Mesenchymal stem cell (in vitro differentiated cells and primary cell): ENCODE results near the gene CD4.
A peak's percentile ranks its signal among the peaks of the same experiment; 100 is the strongest.

Source experiments
- DNase-seq: peaks from one replicate; pipeline ENCODE4 v3.0.0-alpha.2; 2013
- H2AFZ ChIP-seq: one replicate; pipeline ENCODE4 v1.6.1; 2013; ENCODE audit warnings: low read depth, mild to moderate bottlenecking, control low read depth, inconsistent platforms, low read length, moderate library complexity
- H2AK5ac ChIP-seq: 2 replicates; pipeline ENCODE4 v1.6.1; 2013; ENCODE audit warnings: low read length, moderate library complexity, mild to moderate bottlenecking, inconsistent platforms; ENCODE audit not compliant: severe bottlenecking
- H2BK120ac ChIP-seq: one replicate; pipeline ENCODE4 v1.6.1; 2013; ENCODE audit warnings: low read depth, mild to moderate bottlenecking, inconsistent platforms, low read length, moderate library complexity
- H2BK12ac ChIP-seq, 2 experiments: one replicate each; pipeline ENCODE4 v1.6.1; 2013; ENCODE audit warnings: inconsistent platforms in 2 of 2, low read length in 2 of 2, mild to moderate bottlenecking in 2 of 2, moderate library complexity in 2 of 2, control low read depth in 1 of 2
- H2BK15ac ChIP-seq: one replicate; pipeline ENCODE4 v1.6.1; 2013; ENCODE audit warnings: mild to moderate bottlenecking, low read depth, inconsistent platforms; ENCODE audit not compliant: poor library complexity, severe bottlenecking
- H2BK5ac ChIP-seq: 2 replicates; pipeline ENCODE4 v1.6.1; 2013; ENCODE audit warnings: low read depth, mild to moderate bottlenecking, low read length, control low read depth, inconsistent platforms; ENCODE audit not compliant: poor library complexity, severe bottlenecking
- H3K14ac ChIP-seq, 2 experiments: one replicate each; pipeline ENCODE4 v1.6.1; 2013; ENCODE audit warnings: inconsistent platforms in 2 of 2, low read length in 2 of 2, control low read depth in 1 of 2, mild to moderate bottlenecking in 1 of 2, moderate library complexity in 1 of 2
- H3K18ac ChIP-seq, 2 experiments: one replicate each; pipeline ENCODE4 v1.6.1; 2013; ENCODE audit warnings: inconsistent platforms in 2 of 2, low read length in 2 of 2, control low read depth in 1 of 2, low read depth in 1 of 2, mild to moderate bottlenecking in 1 of 2
- H3K23ac ChIP-seq, 2 experiments: one replicate each; pipeline ENCODE4 v1.6.1; 2013; ENCODE audit warnings: inconsistent platforms in 2 of 2, low read length in 2 of 2, mild to moderate bottlenecking in 2 of 2, moderate library complexity in 2 of 2, control low read depth in 1 of 2
- H3K27ac ChIP-seq: 2 replicates; pipeline ENCODE4 v1.5.1; 2013; ENCODE audit warnings: mild to moderate bottlenecking, moderate library complexity, low read length, control low read depth, inconsistent platforms; ENCODE audit not compliant: poor library complexity, severe bottlenecking
- H3K27me3 ChIP-seq, 2 experiments: 2 replicates each; pipeline versions ENCODE4 v1.6.1 to v1.7.0; 2013; ENCODE audit warnings: low read length in 2 of 2, mild to moderate bottlenecking in 2 of 2, moderate library complexity in 2 of 2, control low read depth in 1 of 2, inconsistent platforms in 1 of 2; ENCODE audit not compliant: control insufficient read depth in 1 of 2, insufficient read depth in 1 of 2
- H3K36me3 ChIP-seq, 2 experiments: 2 replicates each; pipeline versions ENCODE4 v1.6.1 to v1.7.0; 2013; ENCODE audit warnings: low read length in 2 of 2, control low read depth in 1 of 2, inconsistent platforms in 1 of 2, low read depth in 1 of 2, mild to moderate bottlenecking in 1 of 2; ENCODE audit not compliant: insufficient read depth in 2 of 2, control insufficient read depth in 1 of 2
- H3K4ac ChIP-seq, 2 experiments: one replicate each; pipeline ENCODE4 v1.6.1; 2013; ENCODE audit warnings: inconsistent platforms in 2 of 2, low read length in 2 of 2, mild to moderate bottlenecking in 2 of 2, moderate library complexity in 2 of 2, control low read depth in 1 of 2, low read depth in 1 of 2
- H3K4me1 ChIP-seq: 2 replicates; pipeline ENCODE4 v1.6.1; 2013; ENCODE audit warnings: low read depth, low read length, control low read depth; ENCODE audit not compliant: control insufficient read depth, insufficient read depth
- H3K4me2 ChIP-seq: 2 replicates; pipeline ENCODE4 v1.6.1; 2013; ENCODE audit warnings: low read length, mild to moderate bottlenecking, inconsistent platforms; ENCODE audit not compliant: poor library complexity, severe bottlenecking
- H3K4me3 ChIP-seq, 2 experiments: 2 replicates each; pipeline versions ENCODE4 v1.5.1 to v1.7.0; 2013; ENCODE audit warnings: low read length in 2 of 2, mild to moderate bottlenecking in 2 of 2, control low read depth in 1 of 2, low read depth in 1 of 2; ENCODE audit not compliant: insufficient read depth in 1 of 2
- H3K79me1 ChIP-seq: replicated peaks from 2 replicates; pipeline ENCODE4 v1.6.1; 2013; ENCODE audit warnings: mild to moderate bottlenecking, control low read depth, low read length, inconsistent platforms; ENCODE audit not compliant: poor library complexity, severe bottlenecking
- H3K9ac ChIP-seq: 2 replicates; pipeline ENCODE4 v1.7.0; 2013; ENCODE audit warnings: mild to moderate bottlenecking, low read length, moderate library complexity
- H3K9me3 ChIP-seq: 2 replicates; pipeline ENCODE4 v1.7.0; 2013; ENCODE audit warnings: mild to moderate bottlenecking, low read length; ENCODE audit not compliant: control insufficient read depth
- H4K8ac ChIP-seq: one replicate; pipeline ENCODE4 v1.6.1; 2013; ENCODE audit warnings: inconsistent platforms, mild to moderate bottlenecking, low read length, moderate library complexity
- H4K91ac ChIP-seq: one replicate; pipeline ENCODE4 v1.6.1; 2013; ENCODE audit warnings: mild to moderate bottlenecking, low read length, inconsistent platforms
- WGBS: methylation state at CpG from one replicate; pipeline ENCODE4 v1.1.7; 2013; ENCODE audit warnings: mixed read lengths; 5-methylcytosine and 5-hydroxymethylcytosine counted together

CD4 gene

DNA sequence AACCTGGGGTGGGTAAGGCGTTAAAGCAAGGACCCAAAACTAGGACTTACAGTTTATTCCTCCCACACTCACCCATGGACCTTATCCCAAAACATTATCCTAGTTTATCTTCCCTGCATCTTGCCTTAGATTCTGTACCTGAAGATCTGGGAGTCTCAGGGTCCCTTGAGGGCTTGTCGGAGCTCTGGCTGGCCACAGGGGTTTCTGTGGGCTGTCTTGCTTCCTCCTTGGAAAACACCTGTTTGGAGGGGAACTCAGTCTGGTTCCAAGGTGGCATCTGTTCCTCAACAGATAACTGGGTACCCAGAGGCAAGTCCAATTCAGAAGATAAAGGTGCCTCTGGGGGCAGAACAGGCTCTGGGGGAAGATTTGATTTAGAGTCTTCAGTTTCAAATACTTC is 60.1 kb downstream of the CD4 start:
- H3K9me3 ChIP-seq, result no peaks in the 10 kb centered on the region
- H2BK5ac ChIP-seq, result no peak overlapping the region
- no peak overlapping the region for H3K4me2 ChIP-seq
- peaks cover 16% of the 10 kb centered on the region for H3K4me1 ChIP-seq
- H3K14ac ChIP-seq, result no peak overlapping the region
- peaks cover 48 to 53% of the 10 kb centered on the region in 2 experiments for H3K36me3 ChIP-seq
- H3K27me3 ChIP-seq, result no peaks in the 10 kb centered on the region
- H2BK12ac ChIP-seq, result no peak overlapping the region
- no peak overlapping the region for H2BK120ac ChIP-seq
- no peak overlapping the region for H4K8ac ChIP-seq
- H3K79me1 ChIP-seq, result peaks cover 22% of the 10 kb centered on the region
- no peak overlapping the region for H3K4me3 ChIP-seq
- no peak overlapping the region for H3K4ac ChIP-seq
- H2AFZ ChIP-seq, result no peak overlapping the region
- no peak for DNase-seq
- no peak overlapping the region for H3K9ac ChIP-seq
- no peak overlapping the region for H4K91ac ChIP-seq
- no peak overlapping the region for H3K18ac ChIP-seq
- no peak overlapping the region for H3K27ac ChIP-seq
- no peak overlapping the region for H3K23ac ChIP-seq
- no peak overlapping the region for H2AK5ac ChIP-seq
- H2BK15ac ChIP-seq, result no peak overlapping the region
- 86% methylated on average over 2 of the region's 2 CpGs for WGBS

GRCh38 chr12:6849976-6850560 is 60.7 kb downstream of the CD4 start:
- Histone ChIP-seq H3K4ac (no peak overlapping the region), H3K79me1 (peaks cover 24% of the 10 kb centered on the region), H3K4me3 (peak overlapping the region in 1 of 2 experiments; percentile 98), H2AFZ (no peak overlapping the region), H3K18ac (no peak overlapping the region), H2AK5ac (no peak overlapping the region), H3K27me3 (no peaks in the 10 kb centered on the region), H2BK5ac (no peak overlapping the region), H3K4me1 (peaks cover 16% of the 10 kb centered on the region), H4K91ac (no peak overlapping the region), H2BK120ac (no peak overlapping the region), H3K9ac (peak overlapping the region; percentile 94), H2BK15ac (peak overlapping the region; percentile 12), H3K4me2 (no peak overlapping the region), H3K14ac (no peak overlapping the region), H3K23ac (no peak overlapping the region), H2BK12ac (no peak overlapping the region), H3K27ac (no peak overlapping the region), H3K9me3 (no peaks in the 10 kb centered on the region), H4K8ac (no peak overlapping the region), H3K36me3 (peaks cover 47 to 51% of the 10 kb centered on the region in 2 experiments)
- 90% methylated on average over 10 of the region's 10 CpGs for WGBS
- DNase-seq, result no peak

DNA sequence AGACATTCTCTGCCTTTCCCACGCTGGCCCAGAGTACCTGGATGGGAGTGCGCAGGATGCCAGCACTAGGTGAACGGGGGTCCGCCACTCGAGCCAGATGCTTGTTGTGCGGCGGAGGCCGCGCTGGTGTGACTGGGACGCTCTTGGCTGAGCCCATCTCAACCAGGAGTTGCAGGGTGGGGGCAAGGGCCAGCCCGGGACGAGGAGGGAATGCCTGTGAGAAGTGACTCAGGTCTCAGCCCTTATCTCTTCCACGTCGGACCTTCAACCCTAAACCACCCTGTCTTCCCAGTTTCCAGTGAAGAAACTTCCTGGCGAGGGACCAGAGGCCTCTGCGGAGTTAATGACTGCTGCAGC is 61.4 kb downstream of the CD4 start:
- DNase-seq, result no peak
- Histone ChIP-seq H2BK120ac (no peak overlapping the region), H3K9ac (peak overlapping the region; percentile 94), H3K18ac (peak overlapping the region in 1 of 2 experiments; percentile 24), H2AFZ (no peak overlapping the region), H3K4me2 (peak overlapping the region; percentile 77), H4K91ac (peak overlapping the region; percentile 21), H3K4me3 (peak overlapping the region; percentile 42 to 98), H2BK15ac (no peak overlapping the region), H2BK12ac (no peak overlapping the region), H3K14ac (no peak overlapping the region), H3K9me3 (no peaks in the 10 kb centered on the region), H4K8ac (no peak overlapping the region), H3K27ac (no peak overlapping the region), H3K27me3 (no peaks in the 10 kb centered on the region), H3K79me1 (peaks cover 27% of the 10 kb centered on the region), H3K36me3 (peaks cover 46 to 50% of the 10 kb centered on the region in 2 experiments), H2AK5ac (no peak overlapping the region), H3K23ac (no peak overlapping the region), H3K4me1 (peaks cover 16% of the 10 kb centered on the region), H3K4ac (no peak overlapping the region), H2BK5ac (peak overlapping the region; percentile 14)
- 21% methylated on average over 13 of the region's 16 CpGs for WGBS

DNA sequence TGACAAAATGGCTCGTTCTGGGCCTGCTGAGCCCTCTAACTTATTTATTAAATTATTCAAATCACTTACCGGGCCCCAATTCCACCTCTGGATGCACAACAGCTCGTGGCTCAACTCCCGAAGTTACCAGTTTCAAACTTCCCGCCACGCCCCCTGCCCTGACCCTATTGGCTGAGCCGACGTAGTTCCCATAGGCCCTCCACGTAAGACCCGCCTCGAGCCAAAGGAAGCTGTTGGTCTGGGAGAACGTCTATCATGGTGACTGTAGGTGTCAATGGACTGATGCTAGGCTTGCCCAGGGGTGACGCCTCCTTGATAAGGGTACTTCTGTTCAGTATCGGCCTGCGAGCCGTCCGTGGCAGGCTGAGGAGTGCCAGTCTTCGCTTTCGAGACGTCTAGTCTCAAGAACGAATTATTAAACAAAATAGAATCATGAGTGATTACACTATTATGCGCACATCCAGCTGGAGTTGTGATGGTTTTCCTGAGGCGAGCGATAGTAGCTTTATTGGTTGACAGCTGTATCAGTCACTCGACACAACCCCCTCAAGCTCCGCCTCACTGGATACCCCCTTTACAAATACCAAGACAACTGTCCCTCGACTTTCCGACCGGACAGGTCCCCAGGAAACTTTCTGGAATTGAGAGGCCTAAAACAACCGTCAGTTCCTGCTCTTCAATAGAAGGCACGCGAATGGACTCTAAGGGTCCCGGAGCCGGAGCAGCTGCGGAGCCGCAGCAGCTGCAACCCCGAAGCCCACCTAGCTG is 62.0 kb downstream of the CD4 start, which contains the start of gene CDCA3:
CDCA3 (minus strand) TSS at position 134 of the 768 bp plus-strand sequence. CDS start 334 bp downstream, outside the sequence.
- Histone ChIP-seq H3K14ac (peak within 1 kb of the TSS in 1 of 2 experiments; percentile 57), H2BK120ac (no peak within 1 kb of the TSS), H3K23ac (no peak within 1 kb of the TSS), H2BK15ac (peak within 1 kb of the TSS; percentile 85), H3K79me1 (peaks cover 30% of the 10 kb centered on the region), H3K36me3 (peaks cover 46 to 50% of the 10 kb centered on the region in 2 experiments), H4K8ac (peak within 1 kb of the TSS; percentile 92), H4K91ac (peak within 1 kb of the TSS; percentile 79), H3K4ac (peak within 1 kb of the TSS; percentile 29 to 61), H3K4me3 (peak within 1 kb of the TSS; percentile 82 to 98), H2BK5ac (peak within 1 kb of the TSS; percentile 14), H3K9me3 (no peaks in the 10 kb centered on the region), H3K4me1 (peaks cover 16% of the 10 kb centered on the region), H3K27ac (peak within 1 kb of the TSS; percentile 94), H3K9ac (peak within 1 kb of the TSS; percentile 94), H2AFZ (no peak within 1 kb of the TSS), H2BK12ac (peak within 1 kb of the TSS in 1 of 2 experiments; percentile 29), H2AK5ac (no peak within 1 kb of the TSS), H3K18ac (peak within 1 kb of the TSS; percentile 94 to 96), H3K4me2 (peak within 1 kb of the TSS; percentile 77), H3K27me3 (no peaks in the 10 kb centered on the region)
- WGBS, result under 1% methylated on average over 30 of the region's 37 CpGs
- peak; percentile 99 for DNase-seq
